Pancreas (tissue), 10 donors: Measurements from ENCODE around the gene ZAP70. TPM values are rescaled to one million over a fixed set of nuclear protein-coding genes. Genes with fewer than 3 reads are reported as not detected.
A peak's percentile ranks its signal among the peaks of the same experiment; 100 is the strongest.

ENCODE experiments used
- ATAC-seq, 4 donors: fragments of 200-7000 bp; cut with Tn5 transposase; one replicate each; pipeline versions ENCODE4 v1.8.0 to v1.9.1; 2020; ENCODE audit warnings: mild to moderate bottlenecking in 4 of 4, moderate library complexity in 4 of 4
- DNase-seq, 6 donors: peaks; one replicate each; pipeline ENCODE4 v3.0.0-alpha.2; 2020
- FAIRE-seq: peaks from 2 replicates; lab custom pipeline; 2012; peaks lifted over from hg19 to GRCh38; lab: Jason Lieb, UNC
- H3K27ac ChIP-seq, 4 donors: fragments of 200-600 bp; sonication (generic); 1 replicate in 3 of 4; 2 replicates in 1 of 4; pipeline versions ENCODE4 v1.5.0 to v1.8.0; 2020
- H3K27me3 ChIP-seq, 4 donors: fragments of 200-600 bp; one replicate each; pipeline ENCODE4 v1.8.0; 2021
- H3K36me3 ChIP-seq, 3 donors: fragments of 200-600 bp; sonication (generic) in 1 of 3; one replicate each; pipeline versions ENCODE4 v1.5.0 to v1.8.0; 2020 to 2021
- H3K4me1 ChIP-seq, 3 donors: fragments of 200-600 bp; one replicate each; pipeline ENCODE4 v1.8.0; 2021
- H3K4me3 ChIP-seq, 4 donors: fragments of 200-600 bp; sonication (generic) in 2 of 4; one replicate each; pipeline versions ENCODE4 v1.5.0 to v1.8.0; 2020 to 2021
- H3K9me3 ChIP-seq, 4 donors: fragments of 200-600 bp; one replicate each; pipeline ENCODE4 v1.8.0; 2021
- WGBS, 2 donors: extraction: QIAGEN DNeasy Blood & Tissue Kit; methylation state at CpG; one replicate each; pipeline ENCODE4 v1.1.7; 2013; 5-methylcytosine and 5-hydroxymethylcytosine counted together
- intact Hi-C, 3 donors: fragments of 100-400 bp; cut with DNase I; formaldehyde crosslinking; loops; one replicate each; pipeline versions ENCODE4 v1.11.1 to v1.14.2; 2022
- polyA plus RNA-seq, 2 donors: library from polyadenylated mRNA; stranded (reverse); fragments of 200-250 nt; gene quantifications; one replicate each; pipeline ENCODE4 v1.2.3, GENCODE V29; 2013
- total RNA-seq, 6 donors: library from RNA; stranded (reverse); fragmentation: NEBNext Ultra II Directional in 4 of 6; extraction: Animal tissue kit (Norgen Biotek cat#: 25700) in 4 of 6; gene quantifications; one replicate each; pipeline versions ENCODE4 v1.2.1 to v1.2.4, GENCODE V29; 2021 to 2023
- TF ChIP-seq, protein P1 (sequence below), 4 donors: fragments of 200-600 bp; sonication (generic) in 3 of 4; IDR thresholded peaks; one replicate each; pipeline versions ENCODE4 v1.5.0 to v1.8.0; 2021; ENCODE audit warnings: antibody characterized with exemption in 4 of 4
- donor health status: healthy with polysubstance abuse.
- donor health status: DM: no; HTN: no; CAD: no; lungs with moderate emphysema.
- donor health status: DM: no; HTN: no; CAD: no.
- donor health status: control.
- donor health status: control.
- donor health status: Bipolar disorder and iron deficiency.
- donor health status: DM: yes; HTN: yes; CAD: no.
- donor health status: DM: no; HTN: no; CAD: no.
- donor health status: DM: no; HTN: no; CAD: no.
- donor health status: DM: yes; HTN: yes; CAD: no.

The ZAP70 gene
- total and polyA plus RNA-seq, 8 donors = 0.42 to 2.6 (median 1.3) TPM

DNA sequence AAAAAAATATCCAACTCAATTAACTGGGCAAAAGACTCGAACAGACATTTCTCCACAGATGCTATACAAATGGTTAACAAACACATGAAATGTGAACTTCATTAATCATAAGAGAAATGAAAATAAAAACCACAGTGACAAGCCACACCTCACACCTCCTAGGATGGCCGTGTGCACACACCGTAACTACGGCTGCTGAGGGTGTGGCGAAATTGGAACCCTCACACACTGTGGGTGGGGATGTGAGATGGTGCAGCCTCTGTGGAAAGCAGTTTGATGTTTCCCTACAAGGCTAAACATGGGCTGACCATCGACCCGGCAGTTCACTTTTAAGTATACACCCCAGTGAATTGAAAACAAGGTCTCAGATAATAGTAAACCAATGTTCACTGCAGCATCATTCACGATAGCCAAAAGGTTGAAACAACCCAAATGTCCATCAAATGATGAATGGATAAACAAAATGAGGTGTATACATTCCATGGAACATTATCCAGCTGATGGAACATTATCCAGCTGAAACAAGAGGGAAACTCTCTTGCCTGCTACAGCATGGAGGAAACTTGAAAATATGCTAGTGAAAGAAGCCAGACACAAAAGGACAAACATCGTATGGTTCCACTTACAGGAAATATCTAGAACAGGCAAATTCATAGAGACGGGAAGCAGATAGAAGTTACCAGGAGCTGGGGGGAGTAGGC lies 32.2 kb downstream of the ZAP70 start:
- Histone ChIP-seq H3K36me3 (no peaks in the 10 kb centered on the region), H3K4me1 (no peaks in the 10 kb centered on the region), H3K9me3 (no peaks in the 10 kb centered on the region), H3K27me3 (no peaks in the 10 kb centered on the region), H3K4me3 (no peak overlapping the region), H3K27ac (no peak overlapping the region)
- 60 to 62% methylated on average over 10 of the region's 10 CpGs for WGBS, 2 donors
- intact Hi-C loops = no loop called here
- no peak for FAIRE-seq
- TF ChIP-seq, protein P1, sequence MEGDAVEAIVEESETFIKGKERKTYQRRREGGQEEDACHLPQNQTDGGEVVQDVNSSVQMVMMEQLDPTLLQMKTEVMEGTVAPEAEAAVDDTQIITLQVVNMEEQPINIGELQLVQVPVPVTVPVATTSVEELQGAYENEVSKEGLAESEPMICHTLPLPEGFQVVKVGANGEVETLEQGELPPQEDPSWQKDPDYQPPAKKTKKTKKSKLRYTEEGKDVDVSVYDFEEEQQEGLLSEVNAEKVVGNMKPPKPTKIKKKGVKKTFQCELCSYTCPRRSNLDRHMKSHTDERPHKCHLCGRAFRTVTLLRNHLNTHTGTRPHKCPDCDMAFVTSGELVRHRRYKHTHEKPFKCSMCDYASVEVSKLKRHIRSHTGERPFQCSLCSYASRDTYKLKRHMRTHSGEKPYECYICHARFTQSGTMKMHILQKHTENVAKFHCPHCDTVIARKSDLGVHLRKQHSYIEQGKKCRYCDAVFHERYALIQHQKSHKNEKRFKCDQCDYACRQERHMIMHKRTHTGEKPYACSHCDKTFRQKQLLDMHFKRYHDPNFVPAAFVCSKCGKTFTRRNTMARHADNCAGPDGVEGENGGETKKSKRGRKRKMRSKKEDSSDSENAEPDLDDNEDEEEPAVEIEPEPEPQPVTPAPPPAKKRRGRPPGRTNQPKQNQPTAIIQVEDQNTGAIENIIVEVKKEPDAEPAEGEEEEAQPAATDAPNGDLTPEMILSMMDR (IDR thresholded peaks at IDR 0.05) = no peak
- no peak for DNase-seq
- ATAC-seq = peak in 3 of 4 donors; percentile 35 to 65 (median 36)

DNA sequence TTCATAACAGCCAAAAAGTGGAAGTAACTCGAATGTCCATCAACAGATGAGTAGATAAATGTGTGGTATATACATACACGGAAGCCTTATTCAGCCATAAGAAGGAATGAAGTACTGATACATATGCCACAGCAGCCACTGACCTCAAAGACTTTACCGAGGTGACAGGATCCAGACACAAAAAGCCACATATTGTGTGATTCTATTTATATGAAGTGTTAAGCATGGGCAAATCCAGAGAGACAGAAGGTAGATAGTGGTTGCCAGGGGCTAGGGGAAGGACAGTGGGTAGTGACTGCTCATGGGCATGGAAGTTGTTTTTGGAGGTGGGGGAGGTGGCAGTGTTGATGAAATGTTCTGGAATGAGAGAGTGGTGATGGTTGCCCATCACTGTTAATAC lies 33.9 kb downstream of the ZAP70 start:
- Histone ChIP-seq H3K4me1 (no peaks in the 10 kb centered on the region), H3K27ac (no peak overlapping the region), H3K36me3 (no peaks in the 10 kb centered on the region), H3K27me3 (no peaks in the 10 kb centered on the region), H3K4me3 (no peak overlapping the region), H3K9me3 (no peaks in the 10 kb centered on the region)
- 85 to 88% methylated on average over 3 of the region's 3 CpGs for WGBS, 2 donors
- ATAC-seq = no peak
- TF ChIP-seq, protein P1 (IDR thresholded peaks at IDR 0.05) = no peak
- DNase-seq = no peak
- intact Hi-C loops = no loop called here
- no peak for FAIRE-seq

DNA sequence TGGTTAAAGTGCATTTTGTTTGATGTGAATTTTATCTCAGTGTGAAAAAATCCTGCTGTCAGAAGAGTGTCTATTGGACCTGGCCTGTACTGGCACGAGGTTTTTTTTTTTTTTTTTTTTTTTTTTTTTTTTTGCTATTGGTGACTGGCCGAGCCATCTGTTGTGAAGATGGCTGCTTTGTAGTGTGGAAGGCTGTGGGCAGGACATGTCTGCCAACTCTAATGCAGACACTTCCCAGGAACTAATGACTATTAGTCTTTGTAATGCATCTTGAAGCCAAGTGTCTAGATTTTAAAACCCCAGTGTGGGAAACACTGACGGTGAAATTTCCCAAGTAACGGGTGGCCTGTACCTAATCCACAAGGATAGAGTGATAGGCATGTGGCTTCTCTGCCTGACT lies 34.3 kb downstream of the ZAP70 start:
- H3K4me3 ChIP-seq = no peak overlapping the region
- H3K27ac ChIP-seq = no peak overlapping the region
- ATAC-seq = no peak
- TF ChIP-seq, protein P1 (IDR thresholded peaks at IDR 0.05) = no peak
- no peaks in the 10 kb centered on the region for H3K36me3 ChIP-seq
- H3K9me3 ChIP-seq = no peaks in the 10 kb centered on the region
- FAIRE-seq = no peak
- 81 to 85% methylated on average over 4 of the region's 4 CpGs for WGBS, 2 donors
- intact Hi-C loops = no loop called here
- DNase-seq = no peak
- no peaks in the 10 kb centered on the region for H3K27me3 ChIP-seq
- no peaks in the 10 kb centered on the region for H3K4me1 ChIP-seq

DNA sequence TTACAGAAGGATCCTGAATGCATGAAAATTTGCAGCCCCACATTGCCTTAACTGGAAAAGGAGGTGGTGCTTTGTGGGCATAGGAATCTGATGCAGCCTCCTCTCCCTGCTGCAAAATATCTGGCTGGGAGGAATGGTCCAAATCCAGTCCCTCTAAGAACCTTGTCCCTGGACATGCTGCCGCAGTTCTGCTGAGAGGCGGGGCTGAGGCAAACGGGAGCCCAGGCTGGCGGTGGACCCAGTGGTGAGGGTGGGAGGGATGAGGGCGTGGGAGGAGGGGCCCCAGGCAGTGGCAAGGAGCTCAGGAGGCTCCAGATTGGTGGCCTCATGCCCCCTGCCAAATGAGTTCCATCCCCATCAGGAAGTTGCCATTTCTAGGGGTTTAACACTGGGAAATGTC lies 36.2 kb downstream of the ZAP70 start:
- no peaks in the 10 kb centered on the region for H3K27me3 ChIP-seq
- intact Hi-C loops = no loop called here
- no peak for FAIRE-seq

DNA sequence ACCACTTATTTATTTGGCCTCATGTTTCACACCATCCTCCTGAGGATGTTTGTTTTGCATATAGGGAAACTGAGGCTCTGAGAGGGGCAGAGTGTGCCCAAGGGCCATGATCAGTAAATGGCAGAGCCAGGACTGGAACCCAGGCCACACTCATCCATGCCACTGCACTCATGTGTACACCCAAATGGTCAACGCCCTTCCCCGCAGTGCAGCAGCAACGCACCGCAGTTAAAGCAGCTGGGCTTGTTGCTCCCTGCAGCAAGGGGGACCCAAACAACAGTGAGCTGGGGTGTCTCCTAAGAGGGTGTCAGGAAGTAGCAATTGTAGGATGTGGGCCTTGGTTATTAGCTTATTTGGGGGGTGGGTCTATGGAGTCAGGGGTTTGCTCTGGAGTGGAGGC lies 36.6 kb downstream of the ZAP70 start:
- H3K27ac ChIP-seq = no peak overlapping the region
- ATAC-seq (no peak), FAIRE-seq (no peak), DNase-seq (no peak)
- H3K36me3 ChIP-seq = peaks cover 0 to 3% (median 0%) of the 10 kb centered on the region in 3 donors
- no peaks in the 10 kb centered on the region for H3K4me1 ChIP-seq
- intact Hi-C loops = no loop called here
- H3K27me3 ChIP-seq = no peaks in the 10 kb centered on the region
- 97 to 98% methylated on average over 4 of the region's 4 CpGs for WGBS, 2 donors
- TF ChIP-seq, protein P1 (IDR thresholded peaks at IDR 0.05) = no peak
- H3K9me3 ChIP-seq = no peaks in the 10 kb centered on the region
- H3K4me3 ChIP-seq = no peak overlapping the region

More for the DNA sequence above, 36.2 kb downstream of the ZAP70 start:
- 77 to 83% methylated on average over 5 of the region's 5 CpGs for WGBS, 2 donors
- no peaks in the 10 kb centered on the region for H3K9me3 ChIP-seq
- no peak overlapping the region for H3K4me3 ChIP-seq
- ATAC-seq (no peak), DNase-seq (no peak)
- TF ChIP-seq, protein P1 (IDR thresholded peaks at IDR 0.05) = no peak
- H3K27ac ChIP-seq = no peak overlapping the region
- no peaks in the 10 kb centered on the region for H3K4me1 ChIP-seq
- peaks cover 0 to under 1% (median 0%) of the 10 kb centered on the region in 3 donors for H3K36me3 ChIP-seq
